GM19043 (cell line): ENCODE measurements around the gene GRHL1.
A peak's percentile ranks its signal among the peaks of the same experiment; 100 is the strongest.

Source experiments
- ATAC-seq: cut with Tn5 transposase; IDR thresholded peaks from one replicate; pipeline ENCODE4 v1.9.1; 2021; ENCODE audit warnings: low read depth; ENCODE audit not compliant: unreplicated experiment

GRHL1 gene

DNA sequence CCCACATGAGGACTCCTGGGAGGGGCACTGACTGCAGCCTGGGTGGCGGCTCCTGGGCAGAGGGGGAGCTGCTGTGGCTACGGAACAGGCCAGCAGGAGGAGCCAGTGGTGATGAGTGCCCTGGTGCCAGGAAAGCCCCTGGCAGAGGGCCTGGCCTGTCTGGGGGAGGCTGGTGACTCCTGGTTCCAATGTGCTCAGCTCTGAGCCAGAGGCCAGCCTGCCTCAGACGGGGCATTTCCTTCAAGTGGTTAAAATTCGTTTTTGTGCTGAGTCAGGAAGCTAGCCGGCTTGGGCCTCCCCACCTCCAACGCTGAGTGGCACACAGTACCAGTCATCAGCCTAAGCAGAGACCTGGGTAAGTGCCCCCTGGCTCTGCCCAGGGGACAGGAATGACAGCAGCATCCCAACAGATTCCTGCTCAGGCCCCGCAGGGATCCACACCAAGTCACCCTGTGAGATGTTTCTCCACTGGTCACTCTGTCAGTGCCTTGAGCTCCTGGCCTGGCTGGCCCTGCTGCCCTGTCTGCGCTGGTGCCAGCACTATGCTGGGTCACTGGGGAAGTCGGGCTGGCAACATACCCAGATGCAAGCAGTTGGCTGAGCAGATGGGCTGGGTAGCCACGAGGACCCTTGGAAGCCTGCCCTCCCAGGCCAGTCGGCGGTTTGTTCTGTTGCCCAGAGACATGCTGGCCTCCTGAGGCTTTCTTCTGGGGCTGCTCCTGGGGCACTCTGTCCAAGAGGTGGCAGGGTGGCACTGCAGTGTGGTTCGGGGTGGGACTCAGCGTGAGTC, 84.8 kb downstream of the GRHL1 start:
- ATAC-seq = no peak

- ATAC-seq = no peak
Observed at GRCh38 chr2:10038123-10038522, 86.6 kb downstream of the GRHL1 start.

DNA sequence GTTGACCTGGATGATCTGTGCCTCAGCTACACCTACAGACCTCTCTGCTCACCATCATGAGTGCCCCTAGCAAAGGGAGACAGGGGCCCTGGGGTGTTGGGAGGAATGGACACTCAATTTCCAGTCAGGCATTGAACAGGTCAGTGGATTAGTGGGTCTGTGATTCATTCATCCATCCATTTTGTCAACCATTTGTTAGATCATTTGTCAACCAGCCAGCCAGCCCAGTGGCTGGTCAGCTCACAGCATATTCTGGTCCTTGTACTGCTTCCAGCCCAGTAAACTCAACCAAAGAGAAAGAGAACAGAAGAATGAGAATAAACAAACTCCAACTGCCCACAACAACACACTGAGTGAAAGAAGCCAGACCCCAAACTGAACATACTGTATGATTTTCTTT, 87.2 kb downstream of the GRHL1 start:
- ATAC-seq = no peak

DNA sequence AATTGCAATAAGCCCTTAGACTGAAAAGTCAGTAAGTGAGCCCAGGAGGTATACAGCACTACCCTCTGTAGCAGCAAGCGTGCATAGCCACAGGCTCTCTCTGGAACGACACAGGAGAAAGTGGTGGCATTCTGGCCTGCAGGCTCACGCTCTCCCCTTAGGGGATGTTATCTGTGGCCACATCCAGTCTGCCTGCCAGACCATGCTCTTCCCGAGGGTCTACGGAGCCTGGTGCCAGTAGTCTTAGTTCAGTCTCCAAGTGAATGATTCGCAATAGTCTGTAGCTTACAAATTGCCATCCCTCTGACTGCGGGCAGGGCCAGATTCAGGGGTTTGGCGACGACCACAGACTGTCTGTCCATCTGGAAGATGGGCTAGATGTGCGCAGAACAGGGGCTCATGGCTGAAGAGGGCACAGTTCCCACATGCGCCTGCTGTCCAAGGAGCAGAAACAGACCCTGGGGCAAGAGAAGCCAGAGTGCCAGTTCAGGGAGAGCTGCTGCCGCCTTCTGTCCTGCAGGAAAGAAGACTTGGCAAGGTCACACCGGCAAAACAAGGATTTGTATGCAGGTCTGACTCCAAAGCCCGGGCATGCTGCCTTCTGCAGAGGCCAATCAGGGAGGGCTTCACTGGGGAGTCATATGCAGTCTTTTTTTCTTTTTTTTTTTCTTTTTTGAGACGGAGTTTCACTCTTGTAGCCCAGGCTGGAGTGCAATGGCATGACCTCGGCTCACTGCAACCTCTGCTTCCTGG, 88.3 kb downstream of the GRHL1 start:
- no peak for ATAC-seq

- no peak for ATAC-seq
Observed at GRCh38 chr2:10041711-10042110, 90.2 kb downstream of the GRHL1 start.

DNA sequence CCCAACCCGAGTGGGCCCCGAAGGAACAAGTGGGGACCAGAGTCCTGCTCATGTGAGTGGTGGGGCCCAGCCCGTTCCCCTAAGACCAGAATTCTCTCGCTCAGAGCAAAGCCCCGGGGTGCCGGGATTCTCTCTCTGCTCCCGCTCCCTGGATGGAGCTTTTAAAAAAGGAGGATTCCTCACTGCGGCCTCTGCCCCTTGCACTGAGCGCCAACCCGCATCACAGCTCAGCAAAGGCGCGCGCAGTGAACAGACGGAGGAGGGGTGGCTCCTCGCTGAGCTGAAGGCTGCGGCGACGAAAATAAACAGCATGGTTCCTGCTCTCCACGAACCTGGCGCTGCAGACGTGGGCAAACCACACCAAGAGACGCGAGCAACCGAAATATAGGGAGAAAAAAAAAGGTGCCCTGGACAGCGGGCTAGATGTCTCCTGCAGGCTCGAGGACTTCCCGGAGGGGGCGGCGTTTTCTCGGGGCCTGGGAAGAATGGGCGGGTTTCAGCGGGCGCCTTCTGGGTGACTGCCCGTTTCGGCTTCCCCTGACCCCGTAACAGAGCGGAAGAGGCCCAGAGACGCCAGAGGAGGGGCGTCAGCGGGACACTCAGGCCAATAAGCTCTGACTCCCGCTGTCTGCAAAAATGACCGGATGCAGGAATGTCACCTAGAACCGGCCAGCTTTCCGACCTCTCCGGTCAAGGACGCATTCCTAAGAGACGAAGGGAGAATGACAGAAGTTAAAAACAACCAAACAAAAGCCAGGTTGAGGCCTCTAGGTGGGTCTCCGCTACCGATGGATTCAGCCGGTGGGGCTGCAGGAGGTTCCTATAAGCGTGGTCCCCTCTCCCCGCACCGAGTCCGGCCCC, 91.0 kb downstream of the GRHL1 start:
- no peak for ATAC-seq

DNA sequence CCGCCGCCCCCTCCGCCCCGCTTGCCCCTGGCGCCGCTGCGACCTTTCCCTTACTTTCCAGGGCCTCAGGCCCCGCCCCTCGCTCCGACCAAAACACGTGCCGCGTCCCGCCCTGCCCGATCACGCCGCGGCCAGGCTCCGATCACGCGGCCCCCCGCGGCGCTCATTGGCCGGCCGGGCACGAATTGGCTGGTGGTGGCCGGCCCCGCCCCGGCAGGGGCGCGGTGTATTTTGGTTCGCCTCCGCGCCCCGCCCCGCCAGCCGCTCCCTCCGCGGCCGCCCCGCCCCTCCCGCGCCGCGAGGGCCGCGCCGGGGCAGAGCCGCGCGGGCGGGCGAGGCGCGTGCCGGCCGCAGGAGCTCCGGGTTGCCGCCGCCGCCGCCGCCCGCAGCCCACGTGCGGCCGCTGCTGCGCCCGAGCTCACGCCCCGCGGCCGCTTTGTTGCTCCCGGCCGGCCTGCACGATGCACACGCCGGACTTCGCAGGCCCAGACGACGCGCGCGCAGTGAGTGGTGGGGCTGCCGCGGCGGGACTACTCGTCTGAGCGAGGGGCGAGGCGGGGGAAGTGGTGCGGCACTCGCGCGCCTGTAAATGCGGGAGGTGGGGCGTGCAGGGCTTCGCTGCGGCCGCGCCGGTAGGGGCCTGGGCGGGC, 91.9 kb downstream of the GRHL1 start, which contains the start of gene KLF11:
TSS of gene KLF11 (plus strand) at position 295 of the 650 bp plus-strand sequence. CDS start at position 462, 167 bp downstream.
- ATAC-seq = peak; percentile 63

GRCh38 chr2:10043906-10044601, 92.6 kb downstream of the GRHL1 start:
- ATAC-seq = peak; percentile 41

DNA sequence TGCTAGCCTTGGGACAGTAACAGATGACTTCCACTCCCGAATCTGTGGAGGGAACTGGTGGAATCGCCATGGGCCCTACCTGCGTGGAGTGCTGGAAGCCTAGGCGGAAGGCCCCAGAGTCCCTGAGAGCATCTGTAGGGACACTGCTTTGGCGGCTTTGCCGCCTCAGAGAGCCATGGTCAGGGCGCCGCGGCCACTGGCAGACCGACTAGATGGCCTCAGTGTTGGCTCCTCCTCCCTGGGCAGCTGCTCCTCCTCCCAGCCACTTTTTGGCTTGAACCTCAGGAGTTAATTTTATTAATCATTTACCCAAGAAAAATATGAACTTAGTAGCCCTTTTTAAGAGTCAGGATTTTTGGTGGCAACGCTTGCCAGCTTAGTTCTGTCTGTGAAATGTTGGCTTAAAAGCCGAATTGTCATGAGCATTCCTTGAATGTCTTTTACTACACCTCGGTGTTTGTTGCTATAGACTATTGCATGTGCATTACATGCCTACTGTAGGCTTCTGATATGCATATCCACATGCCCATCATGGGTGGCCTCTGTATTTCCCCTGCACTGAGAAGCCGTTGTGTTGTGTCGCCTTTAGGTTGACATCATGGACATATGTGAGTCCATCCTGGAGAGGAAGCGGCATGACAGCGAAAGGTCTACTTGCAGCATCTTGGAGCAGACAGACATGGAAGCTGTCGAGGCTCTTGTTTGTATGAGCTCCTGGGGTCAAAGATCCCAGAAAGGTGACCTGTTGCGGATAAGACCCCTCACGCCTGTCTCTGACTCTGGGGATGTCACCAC, 94.3 kb downstream of the GRHL1 start:
- no peak for ATAC-seq

GRCh38 chr2:10046931-10047330, 95.4 kb downstream of the GRHL1 start:
- no peak for ATAC-seq

DNA sequence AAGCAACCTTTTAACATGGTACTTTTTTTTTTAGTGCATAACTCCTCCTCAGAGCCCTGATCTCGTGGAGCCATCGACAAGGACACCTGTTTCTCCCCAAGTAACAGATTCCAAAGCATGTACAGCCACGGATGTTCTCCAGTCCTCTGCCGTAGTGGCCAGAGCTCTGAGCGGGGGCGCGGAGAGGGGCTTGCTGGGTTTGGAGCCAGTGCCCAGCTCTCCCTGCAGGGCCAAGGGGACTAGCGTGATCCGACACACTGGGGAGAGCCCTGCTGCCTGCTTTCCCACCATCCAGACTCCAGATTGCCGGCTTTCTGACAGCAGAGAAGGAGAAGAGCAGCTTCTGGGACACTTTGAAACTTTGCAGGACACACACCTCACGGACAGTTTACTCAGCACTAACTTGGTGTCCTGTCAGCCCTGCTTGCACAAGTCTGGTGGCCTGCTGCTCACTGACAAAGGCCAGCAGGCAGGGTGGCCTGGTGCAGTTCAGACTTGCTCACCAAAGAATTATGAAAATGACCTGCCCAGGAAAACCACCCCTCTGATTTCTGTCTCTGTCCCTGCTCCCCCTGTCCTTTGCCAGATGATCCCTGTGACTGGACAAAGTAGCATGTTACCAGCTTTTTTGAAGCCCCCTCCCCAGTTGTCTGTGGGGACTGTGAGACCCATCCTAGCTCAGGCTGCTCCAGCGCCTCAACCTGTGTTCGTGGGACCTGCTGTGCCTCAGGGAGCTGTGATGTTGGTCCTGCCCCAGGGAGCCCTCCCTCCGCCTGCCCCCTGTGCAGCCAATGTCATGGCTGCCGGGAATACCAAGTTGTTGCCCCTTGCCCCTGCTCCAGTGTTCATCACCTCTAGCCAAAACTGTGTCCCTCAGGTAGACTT, 96.4 kb downstream of the GRHL1 start:
- no peak for ATAC-seq

GRCh38 chr2:10048501-10049171, 97.1 kb downstream of the GRHL1 start:
- ATAC-seq = no peak
